ENCODE results near the gene COG3.

The COG3 gene

DNA sequence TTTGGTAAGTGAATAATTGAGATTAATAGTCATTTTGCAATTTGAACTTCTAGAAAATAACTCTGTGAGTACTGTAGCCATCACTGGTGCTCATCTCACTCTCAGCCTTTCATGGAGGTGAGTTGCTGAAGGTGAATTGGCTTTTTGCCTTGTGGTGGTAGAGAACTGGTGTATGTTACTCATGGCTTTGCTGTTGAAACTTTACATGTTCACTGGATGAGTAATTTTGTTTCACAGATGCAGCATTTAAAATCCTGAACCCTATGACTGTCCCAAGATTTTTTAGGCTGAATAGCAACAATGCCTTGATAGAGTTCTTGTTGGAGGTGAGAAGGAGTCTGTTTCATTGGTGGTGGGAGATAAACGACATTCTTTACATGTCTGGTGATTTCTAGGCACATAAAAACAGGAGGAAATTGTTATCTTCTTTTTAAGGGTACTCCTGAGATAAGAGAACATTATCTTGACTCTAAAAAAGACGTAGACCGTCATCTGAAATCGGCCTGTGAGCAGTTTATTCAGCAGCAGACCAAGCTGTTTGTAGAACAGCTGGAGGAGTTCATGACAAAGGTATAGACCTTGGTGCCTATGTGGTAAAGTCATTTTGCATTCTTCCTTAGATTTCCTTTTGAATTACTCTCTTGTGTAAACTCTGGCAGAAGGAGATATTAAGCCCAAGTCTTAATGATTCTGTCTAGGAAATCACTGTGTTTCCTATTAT, 53.9 kb downstream of the COG3 start:
- Histone ChIP-seq H3K27me3 (no peaks in the 10 kb centered on the region), H3K4me1 (ENCODE audit: control insufficient read depth in 1 of 2, insufficient read depth in 1 of 2, low read depth in 1 of 2, low read length in 1 of 2) (no peaks in the 10 kb centered on the region), H3K36me3 (peaks cover 80% of the 10 kb centered on the region), H3K27ac (no peak overlapping the region), H3K4me3 (ENCODE audit: low read depth in 1 of 2, low read length in 1 of 2) (no peak overlapping the region), H3K9me3 (no peaks in the 10 kb centered on the region)
- TF ChIP-seq, protein P1, sequence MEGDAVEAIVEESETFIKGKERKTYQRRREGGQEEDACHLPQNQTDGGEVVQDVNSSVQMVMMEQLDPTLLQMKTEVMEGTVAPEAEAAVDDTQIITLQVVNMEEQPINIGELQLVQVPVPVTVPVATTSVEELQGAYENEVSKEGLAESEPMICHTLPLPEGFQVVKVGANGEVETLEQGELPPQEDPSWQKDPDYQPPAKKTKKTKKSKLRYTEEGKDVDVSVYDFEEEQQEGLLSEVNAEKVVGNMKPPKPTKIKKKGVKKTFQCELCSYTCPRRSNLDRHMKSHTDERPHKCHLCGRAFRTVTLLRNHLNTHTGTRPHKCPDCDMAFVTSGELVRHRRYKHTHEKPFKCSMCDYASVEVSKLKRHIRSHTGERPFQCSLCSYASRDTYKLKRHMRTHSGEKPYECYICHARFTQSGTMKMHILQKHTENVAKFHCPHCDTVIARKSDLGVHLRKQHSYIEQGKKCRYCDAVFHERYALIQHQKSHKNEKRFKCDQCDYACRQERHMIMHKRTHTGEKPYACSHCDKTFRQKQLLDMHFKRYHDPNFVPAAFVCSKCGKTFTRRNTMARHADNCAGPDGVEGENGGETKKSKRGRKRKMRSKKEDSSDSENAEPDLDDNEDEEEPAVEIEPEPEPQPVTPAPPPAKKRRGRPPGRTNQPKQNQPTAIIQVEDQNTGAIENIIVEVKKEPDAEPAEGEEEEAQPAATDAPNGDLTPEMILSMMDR (IDR thresholded peaks at IDR 0.05): no peak

DNA sequence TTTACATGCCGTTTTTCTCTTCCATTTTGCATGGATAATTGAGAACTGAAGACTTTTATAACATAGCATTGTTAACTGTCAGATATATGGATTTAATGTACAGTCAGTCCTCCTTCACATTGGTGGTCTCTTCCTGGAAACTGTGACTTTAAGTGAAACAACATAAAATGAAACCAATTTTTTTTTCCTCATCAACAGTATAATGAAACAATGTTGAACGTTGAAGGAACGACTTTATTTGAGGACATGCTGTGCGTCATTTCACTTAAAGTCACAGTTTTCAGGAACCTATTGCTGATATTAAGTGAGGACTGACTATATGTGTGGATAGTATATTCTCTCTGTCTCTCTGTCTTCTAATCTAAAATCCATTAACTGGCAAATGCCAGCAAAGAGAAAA, 54.8 kb downstream of the COG3 start:
- peaks cover 86% of the 10 kb centered on the region for H3K36me3 ChIP-seq
- H3K4me1 ChIP-seq (ENCODE audit: control insufficient read depth in 1 of 2, insufficient read depth in 1 of 2, low read depth in 1 of 2, low read length in 1 of 2): no peaks in the 10 kb centered on the region
- no peaks in the 10 kb centered on the region for H3K9me3 ChIP-seq
- no peak overlapping the region for H3K4me3 ChIP-seq (ENCODE audit: low read depth in 1 of 2, low read length in 1 of 2)
- H3K27ac ChIP-seq: no peak overlapping the region
- TF ChIP-seq, protein P1 (IDR thresholded peaks at IDR 0.05): no peak
- no peaks in the 10 kb centered on the region for H3K27me3 ChIP-seq

DNA sequence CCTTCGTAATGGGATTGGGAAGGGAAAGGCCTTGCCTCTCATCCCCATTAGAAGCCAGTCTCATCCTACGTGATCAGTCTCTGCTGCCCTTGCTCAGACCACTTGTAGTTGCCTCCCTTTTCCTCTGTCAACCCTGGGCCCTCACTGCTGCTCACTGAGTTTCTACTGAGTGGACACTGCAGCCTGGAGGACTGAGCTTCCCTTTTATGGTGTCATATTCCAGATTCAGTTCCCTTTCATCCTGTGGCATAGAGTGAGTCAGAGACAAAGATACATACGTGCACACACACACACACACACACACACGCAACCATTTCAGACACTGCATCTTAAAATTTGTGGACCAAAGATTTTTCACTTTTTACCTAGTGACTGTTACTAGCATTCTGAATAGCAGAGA, 56.6 kb downstream of the COG3 start:
- TF ChIP-seq, protein P1 (IDR thresholded peaks at IDR 0.05): no peak
- Histone ChIP-seq H3K4me1 (ENCODE audit: control insufficient read depth in 1 of 2, insufficient read depth in 1 of 2, low read depth in 1 of 2, low read length in 1 of 2) (no peaks in the 10 kb centered on the region), H3K36me3 (peaks cover 83% of the 10 kb centered on the region), H3K27me3 (no peaks in the 10 kb centered on the region), H3K27ac (no peak overlapping the region), H3K4me3 (ENCODE audit: low read depth in 1 of 2, low read length in 1 of 2) (no peak overlapping the region), H3K9me3 (no peaks in the 10 kb centered on the region)

DNA sequence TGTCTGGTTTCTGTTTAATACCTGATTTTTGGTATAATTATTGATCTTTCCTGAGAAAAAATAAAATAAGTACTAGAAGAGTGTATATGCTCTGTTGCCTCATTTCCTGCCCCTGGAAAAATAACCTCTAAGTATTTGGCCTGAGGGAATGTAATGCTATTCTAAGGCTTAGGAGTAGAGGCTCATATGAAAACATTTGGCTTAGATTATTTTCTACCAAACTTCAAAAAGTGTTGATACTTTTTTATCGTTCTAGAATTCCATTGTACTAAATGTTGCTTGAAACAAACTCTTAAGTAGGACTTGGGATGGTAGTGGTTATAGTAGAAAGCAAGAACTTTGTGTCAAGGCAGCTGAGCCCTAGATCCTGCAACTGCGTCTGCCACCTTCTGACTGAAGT, 57.8 kb downstream of the COG3 start:
- H3K27me3 ChIP-seq: no peaks in the 10 kb centered on the region
- no peak overlapping the region for H3K27ac ChIP-seq
- no peaks in the 10 kb centered on the region for H3K9me3 ChIP-seq
- no peak overlapping the region for H3K4me3 ChIP-seq (ENCODE audit: low read depth in 1 of 2, low read length in 1 of 2)
- peaks cover 83% of the 10 kb centered on the region for H3K36me3 ChIP-seq
- H3K4me1 ChIP-seq (ENCODE audit: control insufficient read depth in 1 of 2, insufficient read depth in 1 of 2, low read depth in 1 of 2, low read length in 1 of 2): no peaks in the 10 kb centered on the region
- TF ChIP-seq, protein P1 (IDR thresholded peaks at IDR 0.05): no peak

DNA sequence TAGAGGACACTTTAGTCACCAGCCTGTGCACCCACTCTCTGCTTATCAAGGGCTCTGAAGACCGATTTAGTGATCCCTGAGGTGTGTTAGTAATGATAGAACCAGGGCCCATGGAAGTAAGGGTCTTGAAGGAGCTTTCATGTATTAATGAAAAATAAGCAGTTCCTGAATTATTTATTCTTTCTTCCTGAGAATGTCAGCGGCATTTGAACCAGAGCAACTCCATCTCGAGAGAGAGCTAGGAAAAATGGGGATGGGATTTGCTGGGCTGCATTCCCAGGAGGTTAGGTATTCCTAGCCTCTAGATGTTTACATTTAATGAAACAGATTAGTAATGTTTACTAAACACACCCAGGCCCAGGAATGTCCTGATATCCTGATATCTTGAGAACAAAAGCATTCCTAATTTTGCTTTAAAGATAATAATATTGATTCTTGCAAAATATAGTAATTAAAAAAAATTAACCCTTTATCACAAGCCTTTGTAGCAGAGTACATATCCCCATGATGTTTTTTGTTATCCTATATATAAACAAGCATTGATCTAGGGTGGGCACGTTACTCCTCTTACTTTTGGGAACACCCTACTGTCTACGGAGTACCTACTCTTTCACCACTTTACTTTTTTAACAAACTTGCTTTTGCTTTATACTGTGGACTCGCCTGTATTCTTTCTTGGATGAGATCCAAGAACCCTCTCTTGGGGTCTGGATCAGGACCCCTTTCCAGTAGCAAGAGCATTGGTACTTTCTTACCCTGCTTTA, 63.1 kb downstream of the COG3 start:
- Histone ChIP-seq H3K9me3 (no peaks in the 10 kb centered on the region), H3K27ac (no peak overlapping the region)

More for the DNA sequence above, 63.1 kb downstream of the COG3 start:
- Histone ChIP-seq H3K4me1 (ENCODE audit: control insufficient read depth in 1 of 2, insufficient read depth in 1 of 2, low read depth in 1 of 2, low read length in 1 of 2) (no peaks in the 10 kb centered on the region), H3K4me3 (ENCODE audit: low read depth in 1 of 2, low read length in 1 of 2) (no peak overlapping the region), H3K36me3 (peaks cover 90% of the 10 kb centered on the region), H3K27me3 (no peaks in the 10 kb centered on the region)
- TF ChIP-seq, protein P1 (IDR thresholded peaks at IDR 0.05): no peak
